Kidney (tissue), 14 donors: ENCODE measurements around the gene PPARA. TPM values are rescaled to one million over a fixed set of nuclear protein-coding genes. Genes with fewer than 3 reads are reported as not detected.
"Not testable (repeated sequence)": the region's sequence is repeated elsewhere in the genome, so short reads cannot be mapped to it uniquely, and the experiment has no call there.

Experiments
- DNase-seq, 5 donors: peaks; one replicate each; pipeline ENCODE4 v3.0.0-alpha.2; 2013 to 2020
- FAIRE-seq: peaks from 2 replicates; lab custom pipeline; 2012; peaks lifted over from hg19 to GRCh38; lab: Jason Lieb, UNC
- H3K27ac ChIP-seq, 2 donors: one replicate each; pipeline ENCODE4 v1.7.0; 2013; ENCODE audit warnings: low read depth in 2 of 2, low read length in 2 of 2, inconsistent platforms in 1 of 2
- H3K27me3 ChIP-seq: one replicate; pipeline ENCODE4 v1.7.1; 2013; ENCODE audit warnings: low read length, inconsistent platforms; ENCODE audit not compliant: control insufficient read depth, insufficient read depth
- H3K36me3 ChIP-seq, 3 donors: one replicate each; pipeline versions ENCODE4 v1.7.0 to v1.7.1; 2013; ENCODE audit warnings: low read length in 3 of 3, control low read depth in 1 of 3, inconsistent platforms in 1 of 3; ENCODE audit not compliant: insufficient read depth in 3 of 3, control insufficient read depth in 2 of 3
- H3K4me1 ChIP-seq, 3 donors: one replicate each; pipeline versions ENCODE4 v1.7.0 to v1.7.1; 2013; ENCODE audit warnings: low read length in 3 of 3, inconsistent platforms in 1 of 3, low read depth in 1 of 3; ENCODE audit not compliant: control insufficient read depth in 2 of 3, insufficient read depth in 2 of 3
- H3K4me3 ChIP-seq, 3 donors: one replicate each; pipeline versions ENCODE4 v1.7.0 to v1.8.1; 2013; ENCODE audit warnings: low read length in 3 of 3, control low read depth in 1 of 3, inconsistent platforms in 1 of 3
- H3K9ac ChIP-seq, 3 donors: one replicate each; pipeline versions ENCODE4 v1.7.0 to v1.7.1; 2013; ENCODE audit warnings: low read length in 3 of 3, control low read depth in 1 of 3, inconsistent platforms in 1 of 3
- H3K9me3 ChIP-seq, 3 donors: one replicate each; pipeline versions ENCODE4 v1.7.0 to v1.7.1; 2013; ENCODE audit warnings: low read length in 3 of 3, control low read depth in 1 of 3, inconsistent platforms in 1 of 3; ENCODE audit not compliant: control insufficient read depth in 2 of 3, insufficient read depth in 1 of 3
- intact Hi-C: fragments of 100-400 bp; cut with DNase I; formaldehyde crosslinking; loops from one replicate; pipeline ENCODE4 v1.11.1; 2022
- polyA plus RNA-seq: library from polyadenylated mRNA; stranded (reverse); fragments of 350-450 nt; fragmentation: Illumina TruSeq; extraction: RNeasy Lipid Tissue Mini Kit (QIAGEN cat#74804); gene quantifications from one replicate; pipeline ENCODE4 v1.2.3, GENCODE V29; 2014; ENCODE audit warnings: low read depth, low replicate concordance; ENCODE audit not compliant: insufficient read depth
- total RNA-seq: library from RNA; stranded (reverse); fragmentation: NEBNext Ultra II Directional; extraction: Animal tissue kit (Norgen Biotek cat#: 25700); gene quantifications from one replicate; pipeline ENCODE4 v1.2.1, GENCODE V29; 2021
- TF ChIP-seq, protein P1 (sequence below): IDR thresholded peaks from 3 replicates; pipeline ENCODE4 v1.5.1; 2012; ENCODE audit warnings: mild to moderate bottlenecking, moderate library complexity, borderline replicate concordance; ENCODE audit not compliant: insufficient read depth; ENCODE audit errors: extremely low read depth
- donor health status: control.
- donor health status: control.
- donor health status: control.
- donor health status: control.
- donor health status: control.
- donor health status: DM: yes; HTN: yes; CAD: no.
- donor health status: Normal renal cell carcinoma (clear cell type).

PPARA gene
- total and polyA plus RNA-seq, 2 donors from 2014 or later: 15.8 to 36.8 TPM

DNA sequence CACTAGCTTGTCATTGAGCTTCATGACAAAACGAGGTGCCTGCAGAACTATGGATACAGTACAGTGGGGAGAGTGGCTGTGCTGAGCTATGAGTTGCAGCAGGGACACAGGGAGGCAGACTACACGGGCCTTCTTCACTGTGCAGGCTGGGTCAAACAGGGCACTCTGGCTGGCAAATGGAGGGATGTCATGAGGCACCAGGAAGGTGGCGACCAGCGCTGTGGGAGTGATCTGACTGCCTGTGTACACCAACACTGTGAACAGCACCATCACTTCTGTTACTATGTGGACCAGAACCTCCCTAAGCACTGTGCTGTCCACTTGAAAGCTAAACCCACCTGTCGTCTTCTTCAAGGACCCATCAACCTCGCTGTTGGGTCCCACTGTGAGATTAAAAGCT is 109.7 kb downstream of the PPARA start:
- H3K36me3 ChIP-seq: no peaks in the 10 kb centered on the region
- no peak overlapping the region for H3K27ac ChIP-seq
- H3K9me3 ChIP-seq: no peaks in the 10 kb centered on the region
- intact Hi-C loops: no loop called here
- TF ChIP-seq, protein P1, sequence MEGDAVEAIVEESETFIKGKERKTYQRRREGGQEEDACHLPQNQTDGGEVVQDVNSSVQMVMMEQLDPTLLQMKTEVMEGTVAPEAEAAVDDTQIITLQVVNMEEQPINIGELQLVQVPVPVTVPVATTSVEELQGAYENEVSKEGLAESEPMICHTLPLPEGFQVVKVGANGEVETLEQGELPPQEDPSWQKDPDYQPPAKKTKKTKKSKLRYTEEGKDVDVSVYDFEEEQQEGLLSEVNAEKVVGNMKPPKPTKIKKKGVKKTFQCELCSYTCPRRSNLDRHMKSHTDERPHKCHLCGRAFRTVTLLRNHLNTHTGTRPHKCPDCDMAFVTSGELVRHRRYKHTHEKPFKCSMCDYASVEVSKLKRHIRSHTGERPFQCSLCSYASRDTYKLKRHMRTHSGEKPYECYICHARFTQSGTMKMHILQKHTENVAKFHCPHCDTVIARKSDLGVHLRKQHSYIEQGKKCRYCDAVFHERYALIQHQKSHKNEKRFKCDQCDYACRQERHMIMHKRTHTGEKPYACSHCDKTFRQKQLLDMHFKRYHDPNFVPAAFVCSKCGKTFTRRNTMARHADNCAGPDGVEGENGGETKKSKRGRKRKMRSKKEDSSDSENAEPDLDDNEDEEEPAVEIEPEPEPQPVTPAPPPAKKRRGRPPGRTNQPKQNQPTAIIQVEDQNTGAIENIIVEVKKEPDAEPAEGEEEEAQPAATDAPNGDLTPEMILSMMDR: no peak
- DNase-seq (no peak), FAIRE-seq (no peak)
- no peak overlapping the region for H3K9ac ChIP-seq
- no peaks in the 10 kb centered on the region for H3K4me1 ChIP-seq
- peaks cover 2% of the 10 kb centered on the region for H3K27me3 ChIP-seq
- no peak overlapping the region for H3K4me3 ChIP-seq

DNA sequence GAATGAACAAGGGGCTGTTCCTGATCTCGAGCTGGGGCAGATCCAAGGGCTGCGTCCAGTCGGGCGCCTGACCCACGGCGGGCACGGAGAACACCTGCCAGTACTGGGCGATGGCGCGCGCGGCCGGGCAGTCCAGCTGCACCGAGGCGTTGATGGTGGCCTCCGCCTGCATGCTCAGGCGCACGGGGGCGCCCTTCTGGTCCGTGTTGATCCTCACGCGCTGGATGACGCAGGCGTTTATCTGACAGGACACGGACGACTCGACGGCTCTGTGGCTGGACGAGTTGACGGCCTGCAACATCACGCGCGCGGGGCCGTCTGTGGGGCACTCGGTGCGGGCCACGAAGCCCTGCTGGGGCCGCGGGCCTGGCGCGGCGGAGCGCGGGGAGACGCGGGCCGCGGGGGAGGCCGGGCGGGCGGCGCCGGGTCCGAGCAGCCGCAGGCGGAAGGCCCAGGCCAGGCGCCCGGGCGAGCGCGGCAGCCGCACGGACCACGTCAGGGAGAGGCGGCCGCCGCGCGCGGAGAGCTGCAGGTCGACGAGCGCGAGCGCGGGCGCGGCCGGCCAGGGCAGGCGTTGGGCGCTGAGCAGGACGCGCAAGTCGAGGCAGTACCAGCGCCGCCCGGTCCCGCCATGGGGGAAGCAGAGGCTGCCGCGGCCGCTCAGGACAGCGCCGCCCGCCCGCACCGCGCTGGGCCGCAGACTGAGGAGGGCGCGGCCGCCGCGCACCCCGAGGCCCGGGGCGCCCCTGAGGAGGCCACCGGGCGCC is 112.3 kb downstream of the PPARA start:
- Histone ChIP-seq H3K27me3 (peaks cover 2% of the 10 kb centered on the region), H3K36me3 (no peaks in the 10 kb centered on the region), H3K9ac (no peak overlapping the region), H3K4me3 (no peak overlapping the region), H3K9me3 (no peaks in the 10 kb centered on the region), H3K4me1 (peaks cover 0 to 6% (median 6%) of the 10 kb centered on the region in 3 donors), H3K27ac (no peak overlapping the region)
- TF ChIP-seq, protein P1: peak; percentile 17
- intact Hi-C loops: no loop called here
- FAIRE-seq (no peak), DNase-seq (peak; percentile 56 to 91 (median 68))

DNA sequence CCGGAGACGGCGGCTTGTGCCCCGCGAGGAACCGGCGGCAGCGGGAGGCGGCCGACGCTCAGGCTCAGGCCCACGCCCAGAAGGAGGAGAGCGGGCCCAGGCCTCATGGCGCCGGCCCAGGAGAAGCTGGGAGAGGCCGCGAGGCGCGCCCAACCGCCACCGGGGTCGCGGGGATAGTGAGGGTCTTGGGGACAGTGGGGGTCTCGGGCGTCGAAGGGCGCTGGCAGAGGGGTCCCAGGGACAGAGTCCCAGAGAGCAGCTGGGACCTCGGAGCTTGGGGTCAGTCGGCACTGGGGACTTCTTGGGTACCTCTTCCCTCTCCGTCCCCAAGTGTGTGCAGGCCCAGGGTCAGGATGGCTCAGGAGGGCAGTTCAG is 112.9 kb downstream of the PPARA start, which contains the start of gene PKDREJ:
Gene PKDREJ (minus strand): TSS at position 128 of the 375 bp plus-strand sequence. CDS start 21 bp downstream, at position 107.
- intact Hi-C loops: no loop called here
- no peaks in the 10 kb centered on the region for H3K36me3 ChIP-seq
- TF ChIP-seq, protein P1: no peak
- H3K9ac ChIP-seq: no peak within 1 kb of the TSS
- H3K27me3 ChIP-seq: peaks cover 2% of the 10 kb centered on the region
- peaks cover 0 to 6% (median 6%) of the 10 kb centered on the region in 3 donors for H3K4me1 ChIP-seq
- FAIRE-seq (no peak), DNase-seq (no peak)
- H3K27ac ChIP-seq: peak within 1 kb of the TSS in 1 of 2 donors; percentile 11
- H3K9me3 ChIP-seq: no peaks in the 10 kb centered on the region
- no peak within 1 kb of the TSS for H3K4me3 ChIP-seq

DNA sequence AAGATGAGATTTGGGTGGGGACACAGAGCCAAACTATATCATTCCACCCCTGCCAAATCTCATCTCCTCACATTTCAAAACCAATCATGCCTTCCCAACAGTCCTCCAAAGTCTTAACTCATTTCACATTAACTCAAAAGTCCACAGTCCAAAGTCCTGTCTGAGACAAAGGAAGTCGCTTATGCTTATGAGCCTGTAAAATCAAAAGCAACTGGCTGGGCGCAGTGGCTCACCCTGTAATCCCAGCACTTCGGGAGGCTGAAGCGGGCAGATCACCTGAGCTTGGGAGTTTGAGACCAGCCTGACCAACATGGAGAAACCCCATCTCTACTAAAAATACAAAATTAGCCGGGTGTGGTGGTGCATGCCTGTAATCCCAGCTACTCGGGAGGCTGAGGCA is 114.2 kb downstream of the PPARA start:
- H3K9ac ChIP-seq, H3K9me3 ChIP-seq, intact Hi-C loops, H3K4me3 ChIP-seq, H3K36me3 ChIP-seq, FAIRE-seq, H3K27me3 ChIP-seq: not testable (repeated sequence)
- DNase-seq: peak in 1 of 5 donors; percentile 16
- H3K4me1 ChIP-seq: peaks cover 0 to 12% (median 10%) of the 10 kb centered on the region in 3 donors
- H3K27ac ChIP-seq: peak overlapping the region in 1 of 2 donors; percentile 11

DNA sequence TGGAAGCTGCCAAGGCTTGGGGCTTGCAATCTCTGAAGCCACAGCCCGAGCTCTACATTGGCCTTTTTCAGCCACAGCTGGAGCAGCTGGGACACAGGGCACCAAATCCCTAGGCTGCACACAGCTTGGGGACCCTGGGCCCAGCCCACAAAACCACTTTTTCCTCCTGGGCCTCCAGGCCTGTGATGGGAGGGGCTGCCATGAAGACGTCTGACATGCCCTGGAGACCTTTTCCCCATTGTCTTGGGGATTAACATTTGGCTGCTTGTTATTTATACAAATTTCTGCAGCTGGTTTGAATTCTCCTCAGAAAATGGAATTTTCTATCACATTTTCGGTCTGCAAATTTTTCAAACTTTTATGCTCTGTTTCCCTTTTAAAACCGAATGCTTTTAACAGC is 115.3 kb downstream of the PPARA start:
- H3K27me3 ChIP-seq, DNase-seq, FAIRE-seq, H3K27ac ChIP-seq, H3K9ac ChIP-seq, intact Hi-C loops, H3K36me3 ChIP-seq, H3K4me3 ChIP-seq, H3K9me3 ChIP-seq: not testable (repeated sequence)
- H3K4me1 ChIP-seq: peaks cover 0 to 12% (median 10%) of the 10 kb centered on the region in 3 donors
